Left ventricle myocardium inferior (tissue), 1 donor: ENCODE results near the gene PDLIM4. TPM values are rescaled to one million over a fixed set of nuclear protein-coding genes. Genes with fewer than 3 reads are reported as not detected.

Experiments used
- DNase-seq: peaks from one replicate; pipeline ENCODE4 v3.0.0-alpha.2; 2020
- H3K27ac ChIP-seq: fragments of 200-600 bp; replicated peaks from 2 replicates; pipeline ENCODE4 v1.8.0; 2021
- H3K27me3 ChIP-seq: fragments of 200-600 bp; 2 replicates; pipeline ENCODE4 v1.8.0; 2021; ENCODE audit warnings: low read depth
- H3K36me3 ChIP-seq: fragments of 200-600 bp; 2 replicates; pipeline ENCODE4 v1.8.0; 2021
- H3K4me1 ChIP-seq: fragments of 200-600 bp; 2 replicates; pipeline ENCODE4 v1.8.0; 2021
- H3K4me3 ChIP-seq: fragments of 200-600 bp; 2 replicates; pipeline ENCODE4 v1.8.0; 2021; ENCODE audit warnings: mild to moderate bottlenecking, moderate library complexity
- H3K9me3 ChIP-seq: fragments of 200-600 bp; replicated peaks from 2 replicates; pipeline ENCODE4 v1.8.0; 2021
- intact Hi-C: fragments of 100-400 bp; cut with micrococcal nuclease; formaldehyde crosslinking; loops from one replicate; pipeline ENCODE4 v1.11.0; 2022
- total RNA-seq: library from RNA; stranded (reverse); fragmentation: NEBNext Ultra II Directional; extraction: Animal tissue kit (Norgen Biotek cat#: 25700); gene quantifications from one replicate; pipeline ENCODE4 v1.2.1, GENCODE V29; 2021
- TF ChIP-seq, protein P1 (sequence below): fragments of 200-600 bp; IDR thresholded peaks from 2 replicates; pipeline ENCODE4 v1.8.0; 2021; ENCODE audit warnings: antibody characterized with exemption, mild to moderate bottlenecking, borderline replicate concordance
- donor health status: DM: no; HTN: yes; CAD: no; lungs with severe emphysema.

The PDLIM4 gene
- total RNA-seq, 1 donor from 2014 or later = 4.8 TPM

DNA sequence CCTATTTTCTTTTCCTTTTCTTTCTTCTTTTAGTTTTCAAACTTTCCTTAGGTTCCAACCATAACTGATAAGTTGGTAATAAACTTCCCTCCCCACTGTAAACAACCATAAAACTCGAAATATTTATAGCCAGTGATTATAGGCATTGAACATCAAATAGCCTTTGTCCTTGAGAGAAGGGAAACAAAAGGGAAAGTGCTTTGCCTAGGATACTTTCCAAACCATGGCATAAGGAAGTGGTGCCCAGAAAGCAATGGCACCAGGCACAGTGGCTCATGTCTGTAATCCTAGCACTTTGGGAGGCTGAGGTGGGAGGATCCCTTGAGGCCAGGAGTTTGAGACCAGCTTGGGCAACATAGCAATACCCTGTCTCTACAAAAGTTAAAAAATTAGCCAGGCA is 11.9 kb upstream of the PDLIM4 start:
- no peak overlapping the region for H3K4me3 ChIP-seq
- H3K27ac ChIP-seq = no peak overlapping the region
- no peaks in the 10 kb centered on the region for H3K27me3 ChIP-seq
- DNase-seq = no peak
- intact Hi-C loops = no loop called here
- H3K4me1 ChIP-seq = no peaks in the 10 kb centered on the region
- no peaks in the 10 kb centered on the region for H3K36me3 ChIP-seq
- H3K9me3 ChIP-seq = peaks cover 56% of the 10 kb centered on the region
- TF ChIP-seq, protein P1, sequence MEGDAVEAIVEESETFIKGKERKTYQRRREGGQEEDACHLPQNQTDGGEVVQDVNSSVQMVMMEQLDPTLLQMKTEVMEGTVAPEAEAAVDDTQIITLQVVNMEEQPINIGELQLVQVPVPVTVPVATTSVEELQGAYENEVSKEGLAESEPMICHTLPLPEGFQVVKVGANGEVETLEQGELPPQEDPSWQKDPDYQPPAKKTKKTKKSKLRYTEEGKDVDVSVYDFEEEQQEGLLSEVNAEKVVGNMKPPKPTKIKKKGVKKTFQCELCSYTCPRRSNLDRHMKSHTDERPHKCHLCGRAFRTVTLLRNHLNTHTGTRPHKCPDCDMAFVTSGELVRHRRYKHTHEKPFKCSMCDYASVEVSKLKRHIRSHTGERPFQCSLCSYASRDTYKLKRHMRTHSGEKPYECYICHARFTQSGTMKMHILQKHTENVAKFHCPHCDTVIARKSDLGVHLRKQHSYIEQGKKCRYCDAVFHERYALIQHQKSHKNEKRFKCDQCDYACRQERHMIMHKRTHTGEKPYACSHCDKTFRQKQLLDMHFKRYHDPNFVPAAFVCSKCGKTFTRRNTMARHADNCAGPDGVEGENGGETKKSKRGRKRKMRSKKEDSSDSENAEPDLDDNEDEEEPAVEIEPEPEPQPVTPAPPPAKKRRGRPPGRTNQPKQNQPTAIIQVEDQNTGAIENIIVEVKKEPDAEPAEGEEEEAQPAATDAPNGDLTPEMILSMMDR = no peak

DNA sequence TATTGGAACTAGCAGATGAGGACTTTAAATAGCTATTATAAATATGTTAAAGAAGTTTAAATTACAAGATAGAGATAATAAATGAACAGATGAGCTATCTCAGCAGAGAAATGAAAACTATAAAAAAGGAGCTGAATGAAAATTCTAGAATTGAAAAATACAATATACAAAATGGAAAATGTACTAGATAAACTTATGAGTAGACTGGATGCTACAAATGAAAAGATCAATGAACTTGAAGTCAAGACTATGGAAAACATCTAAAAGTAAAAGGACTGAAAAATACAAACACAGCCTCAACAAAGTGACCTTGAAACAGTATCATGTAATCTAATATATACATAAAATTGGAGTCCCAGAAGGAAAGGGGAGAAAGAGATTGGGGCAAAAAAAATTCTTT is 10.7 kb upstream of the PDLIM4 start:
- TF ChIP-seq, protein P1 = no peak

DNA sequence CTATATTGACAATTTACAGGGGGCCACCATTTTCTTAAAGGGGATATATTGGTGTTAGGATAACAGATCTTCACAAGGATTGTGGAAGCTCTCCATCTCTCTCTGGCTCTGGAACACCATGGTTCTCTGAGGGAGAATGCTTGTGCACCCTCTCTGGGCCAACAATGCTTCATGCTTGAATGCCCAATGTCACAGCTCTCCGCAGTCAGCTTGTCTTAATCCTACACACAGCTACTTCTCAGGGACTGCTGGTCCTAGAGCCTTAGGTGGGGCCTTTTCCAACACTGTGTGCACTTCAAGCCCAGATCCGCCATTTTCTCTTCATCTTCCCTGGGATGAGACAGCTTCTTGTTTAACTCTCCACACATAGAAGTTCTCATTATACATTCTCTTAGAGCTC is 6.9 kb upstream of the PDLIM4 start:
- Histone ChIP-seq H3K4me1 (peaks cover 16% of the 10 kb centered on the region), H3K9me3 (peaks cover 26% of the 10 kb centered on the region), H3K27me3 (no peaks in the 10 kb centered on the region), H3K36me3 (no peaks in the 10 kb centered on the region), H3K27ac (no peak overlapping the region), H3K4me3 (no peak overlapping the region)
- intact Hi-C loops = no loop called here
- TF ChIP-seq, protein P1 = no peak
- no peak for DNase-seq

More for the DNA sequence above, 10.7 kb upstream of the PDLIM4 start:
- intact Hi-C loops = no loop called here
- no peak for DNase-seq
- H3K27me3 ChIP-seq = no peaks in the 10 kb centered on the region
- peaks cover 46% of the 10 kb centered on the region for H3K9me3 ChIP-seq
- H3K4me1 ChIP-seq = no peaks in the 10 kb centered on the region
- H3K36me3 ChIP-seq = no peaks in the 10 kb centered on the region
- H3K27ac ChIP-seq = no peak overlapping the region
- no peak overlapping the region for H3K4me3 ChIP-seq

DNA sequence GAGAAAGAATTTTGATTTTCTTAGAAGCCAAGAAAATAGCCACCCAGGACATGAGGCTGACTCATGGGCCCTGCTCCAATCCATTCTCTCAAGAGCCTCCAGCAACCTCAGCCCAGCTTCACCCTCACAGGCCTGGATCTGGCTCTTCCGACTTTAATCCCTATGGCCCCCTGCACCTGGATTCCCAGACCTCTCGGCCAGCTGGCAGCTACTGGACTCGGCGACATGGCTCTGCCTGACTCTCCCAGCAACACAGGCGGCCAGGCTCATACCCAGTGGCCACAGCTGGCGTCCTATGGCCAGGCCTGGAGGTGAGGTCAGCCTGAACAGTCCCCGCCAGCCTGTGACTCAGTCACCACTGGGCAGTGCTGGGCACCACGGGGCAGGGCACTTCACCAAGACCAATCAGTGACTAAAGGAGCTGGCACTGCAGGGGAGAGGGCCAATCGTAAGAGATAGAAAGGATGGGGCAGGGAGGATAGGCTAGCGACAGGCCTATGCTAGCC is 6.2 kb upstream of the PDLIM4 start:
- intact Hi-C loops = no loop called here
- no peaks in the 10 kb centered on the region for H3K27me3 ChIP-seq
- H3K36me3 ChIP-seq = no peaks in the 10 kb centered on the region
- no peak for DNase-seq
- TF ChIP-seq, protein P1 = no peak
- H3K4me1 ChIP-seq = peaks cover 16% of the 10 kb centered on the region
- no peak overlapping the region for H3K4me3 ChIP-seq
- H3K27ac ChIP-seq = no peak overlapping the region
- H3K9me3 ChIP-seq = peaks cover 19% of the 10 kb centered on the region

DNA sequence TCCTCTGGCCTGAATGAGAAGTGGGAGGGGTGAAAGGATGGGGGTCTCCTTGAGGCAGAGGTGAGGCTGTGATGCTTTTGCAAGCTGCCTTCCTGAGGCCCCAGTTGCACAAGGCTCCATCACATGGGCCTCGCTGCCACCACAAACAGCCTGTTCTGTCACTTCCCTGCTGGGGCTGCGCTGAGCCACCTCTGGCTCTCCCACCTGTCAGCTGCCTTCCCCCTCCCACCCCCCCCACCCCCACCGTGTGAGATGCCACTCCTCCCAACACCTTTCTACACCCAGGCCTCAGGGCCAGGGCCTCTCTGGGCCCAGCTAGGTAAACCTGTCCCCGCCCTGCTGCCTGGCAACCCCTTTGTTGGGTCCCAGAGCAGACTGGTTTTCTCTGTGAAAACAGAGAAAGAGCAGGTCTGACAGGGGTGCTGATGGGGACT is 4.5 kb upstream of the PDLIM4 start:
- Histone ChIP-seq H3K27me3 (no peaks in the 10 kb centered on the region), H3K36me3 (no peaks in the 10 kb centered on the region), H3K4me3 (no peak overlapping the region), H3K9me3 (peaks cover 1% of the 10 kb centered on the region), H3K4me1 (peaks cover 26% of the 10 kb centered on the region), H3K27ac (no peak overlapping the region)
- DNase-seq = no peak
- intact Hi-C loops = no loop called here
- TF ChIP-seq, protein P1 = no peak
